GM12874 (cell line): ENCODE measurements around the gene CMTM8.

Experiments used
- CTCF ChIP-seq: IDR thresholded peaks from 2 replicates; pipeline ENCODE4 v1.5.1; 2011; ENCODE audit warnings: low read depth, mild to moderate bottlenecking, control low read depth, low read length, moderate library complexity; ENCODE audit not compliant: insufficient read depth

Gene CMTM8

DNA sequence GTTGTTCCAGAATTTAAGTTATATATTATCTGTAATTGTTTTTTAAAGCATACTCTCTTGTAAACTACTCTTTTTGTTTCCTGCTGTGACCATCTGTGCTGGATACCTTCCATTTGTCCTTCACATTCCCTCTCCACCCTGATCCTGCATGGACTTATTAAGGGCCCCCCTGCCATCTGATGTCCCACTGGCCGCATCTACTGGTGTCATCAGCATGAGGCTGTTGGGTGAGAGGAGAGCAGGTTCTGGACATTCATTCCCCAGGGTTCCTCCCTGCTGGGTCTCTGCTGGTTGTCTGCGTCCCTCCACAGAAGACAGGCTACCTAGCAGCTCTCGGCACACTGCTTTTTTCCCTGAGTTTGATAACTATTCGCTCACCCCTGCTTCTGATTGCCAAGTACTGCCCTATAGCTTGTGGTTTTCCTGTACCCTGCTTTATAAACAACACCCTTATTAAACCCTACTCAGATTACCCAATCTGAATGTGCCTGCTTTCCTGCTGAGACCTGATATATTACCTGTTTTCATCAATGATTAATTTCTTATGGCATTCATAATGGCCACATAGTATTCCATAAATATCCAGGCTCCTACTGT, 7.7 kb downstream of the CMTM8 start:
- TF ChIP-seq CTCF: no peak

- TF ChIP-seq CTCF: no peak
Measured at GRCh38 chr3:32249184-32249782, 10.8 kb downstream of the CMTM8 start.

DNA sequence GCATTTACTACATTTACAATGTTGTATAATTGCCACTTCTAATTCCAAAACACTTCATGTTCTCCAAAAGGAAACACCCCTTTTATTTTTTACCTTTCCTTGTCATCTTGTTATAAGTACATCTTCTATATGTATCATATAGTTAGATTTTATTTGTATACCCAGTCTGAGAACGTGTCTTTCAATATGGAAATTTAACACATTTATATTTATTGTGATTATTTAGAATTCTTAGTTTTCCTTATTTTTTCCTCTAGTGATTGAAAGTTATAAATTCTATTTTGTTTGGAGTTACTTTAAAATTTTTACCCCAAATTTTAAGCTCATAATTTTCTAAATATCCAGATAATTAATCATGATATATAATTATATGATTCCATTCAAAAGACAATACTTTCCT, 15.8 kb downstream of the CMTM8 start:
- TF ChIP-seq CTCF: no peak

DNA sequence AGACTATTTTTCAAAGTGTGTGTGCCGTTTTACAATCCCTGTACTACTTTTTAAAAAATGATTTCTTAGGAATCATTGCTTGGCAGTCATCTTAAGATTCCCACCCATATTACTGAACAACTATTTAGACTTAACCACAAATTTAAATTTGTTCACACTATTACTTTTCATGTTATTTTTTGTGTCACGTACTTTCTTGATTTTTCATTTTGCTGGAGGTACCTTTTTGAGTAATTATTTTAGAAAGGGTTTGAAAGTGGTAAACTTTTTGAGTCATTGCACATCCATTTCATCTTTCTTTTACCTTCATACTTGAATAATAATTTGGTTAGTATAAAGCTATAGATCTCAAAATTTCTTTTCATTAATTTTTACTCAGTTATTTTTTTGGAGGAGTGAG, 16.9 kb downstream of the CMTM8 start:
- TF ChIP-seq CTCF: no peak

- no peak for TF ChIP-seq CTCF
Measured at GRCh38 chr3:32256206-32256605, 17.7 kb downstream of the CMTM8 start.

DNA sequence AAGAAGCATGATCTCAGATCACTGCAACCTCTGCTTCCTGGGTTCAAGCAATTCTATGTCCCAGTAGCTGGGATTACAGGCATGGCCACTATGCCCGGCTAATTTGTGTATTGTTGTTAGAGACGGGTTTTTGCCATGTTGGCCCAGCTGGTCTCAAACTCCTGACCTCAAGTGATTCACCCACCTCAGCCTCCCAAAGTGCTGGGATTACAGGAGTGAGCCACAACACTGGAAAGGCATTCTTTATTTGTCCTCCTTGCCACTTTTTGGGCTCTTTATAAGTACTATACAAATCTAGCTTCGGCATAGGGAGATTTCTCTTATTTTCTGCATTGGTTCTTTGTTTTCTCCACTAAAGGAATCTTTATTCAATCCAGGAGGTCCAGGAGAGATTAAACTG, 18.6 kb downstream of the CMTM8 start:
- TF ChIP-seq CTCF: no peak

- no peak for TF ChIP-seq CTCF
Measured at GRCh38 chr3:32257641-32258438, 19.4 kb downstream of the CMTM8 start.
